Lower lobe of right lung (tissue), 2 donors: Measurements from ENCODE around the gene NAT16. TPM values are rescaled to one million over a fixed set of nuclear protein-coding genes. Genes with fewer than 3 reads are reported as not detected.

Experiments used
- ATAC-seq, 2 donors: fragments of 200-7000 bp; cut with Tn5 transposase; one replicate each; pipeline ENCODE4 v1.9.1; 2020 to 2022; ENCODE audit warnings: mild to moderate bottlenecking in 2 of 2, moderate library complexity in 2 of 2
- DNase-seq: peaks from one replicate; pipeline ENCODE4 v3.0.0-alpha.2; 2020
- H3K27ac ChIP-seq: fragments of 200-600 bp; one replicate; pipeline ENCODE4 v1.8.0; 2022
- H3K27me3 ChIP-seq: fragments of 200-600 bp; one replicate; pipeline ENCODE4 v1.8.0; 2022; ENCODE audit warnings: low read depth
- H3K36me3 ChIP-seq: fragments of 200-600 bp; one replicate; pipeline ENCODE4 v1.8.0; 2022; ENCODE audit warnings: mild to moderate bottlenecking
- H3K4me1 ChIP-seq: fragments of 200-600 bp; one replicate; pipeline ENCODE4 v1.8.0; 2022
- H3K4me3 ChIP-seq: fragments of 200-600 bp; one replicate; pipeline ENCODE4 v1.8.0; 2022; ENCODE audit warnings: mild to moderate bottlenecking
- H3K9me3 ChIP-seq: fragments of 200-600 bp; one replicate; pipeline ENCODE4 v1.8.0; 2022
- intact Hi-C: fragments of 100-400 bp; cut with DNase I; formaldehyde crosslinking; loops from one replicate; pipeline ENCODE4 v1.11.0; 2022
- total RNA-seq: library from RNA; stranded (reverse); fragmentation: NEBNext Ultra II Directional; extraction: Animal tissue kit (Norgen Biotek cat#: 25700); gene quantifications from one replicate; pipeline ENCODE4 v1.2.1, GENCODE V29; 2021
- TF ChIP-seq, protein P1 (sequence below): fragments of 200-600 bp; IDR thresholded peaks from one replicate; pipeline ENCODE4 v1.8.0; 2022; ENCODE audit warnings: antibody characterized with exemption, mild to moderate bottlenecking
- donor health status: DM: no; HTN: yes; CAD: no; lungs with severe emphysema.

The NAT16 gene
- total RNA-seq, 1 donor from 2014 or later: not detected

DNA sequence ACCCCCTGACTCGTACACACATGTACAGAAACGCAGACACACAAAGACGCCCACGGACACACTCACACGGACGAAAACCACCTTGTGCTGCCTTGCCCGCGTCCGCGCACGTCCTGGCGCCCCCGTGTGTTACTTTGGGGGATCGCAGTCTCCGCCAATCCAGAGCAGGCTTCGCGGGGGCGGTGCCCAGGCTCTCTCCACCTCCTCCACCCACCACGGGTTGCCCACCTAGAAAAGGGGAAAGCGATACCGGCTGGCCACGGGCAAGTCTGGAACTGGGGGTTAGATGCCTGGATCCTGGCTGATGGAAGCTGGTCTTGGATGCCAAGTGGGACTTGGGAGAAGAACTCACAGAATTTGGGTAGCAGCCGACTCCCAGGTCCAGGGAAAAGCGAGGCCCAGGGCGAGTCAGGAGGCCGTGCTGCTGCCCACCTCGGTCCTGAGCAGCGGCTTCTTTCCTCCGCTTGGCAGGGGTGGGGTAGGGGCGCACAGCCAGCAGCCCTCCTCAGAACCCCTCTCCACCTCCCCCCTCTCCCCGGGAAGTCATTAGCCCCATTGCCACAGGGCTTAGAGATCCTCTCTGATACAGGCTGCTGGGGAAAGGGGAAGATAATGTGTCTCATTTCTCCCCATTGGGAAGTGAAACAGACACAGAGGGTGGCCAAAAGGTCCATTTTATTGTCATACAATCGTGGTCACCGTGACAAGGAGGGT lies 10.1 kb downstream of the NAT16 start:
- peaks cover 44% of the 10 kb centered on the region for H3K4me1 ChIP-seq
- ATAC-seq: peak; percentile 63 to 77
- TF ChIP-seq, protein P1, sequence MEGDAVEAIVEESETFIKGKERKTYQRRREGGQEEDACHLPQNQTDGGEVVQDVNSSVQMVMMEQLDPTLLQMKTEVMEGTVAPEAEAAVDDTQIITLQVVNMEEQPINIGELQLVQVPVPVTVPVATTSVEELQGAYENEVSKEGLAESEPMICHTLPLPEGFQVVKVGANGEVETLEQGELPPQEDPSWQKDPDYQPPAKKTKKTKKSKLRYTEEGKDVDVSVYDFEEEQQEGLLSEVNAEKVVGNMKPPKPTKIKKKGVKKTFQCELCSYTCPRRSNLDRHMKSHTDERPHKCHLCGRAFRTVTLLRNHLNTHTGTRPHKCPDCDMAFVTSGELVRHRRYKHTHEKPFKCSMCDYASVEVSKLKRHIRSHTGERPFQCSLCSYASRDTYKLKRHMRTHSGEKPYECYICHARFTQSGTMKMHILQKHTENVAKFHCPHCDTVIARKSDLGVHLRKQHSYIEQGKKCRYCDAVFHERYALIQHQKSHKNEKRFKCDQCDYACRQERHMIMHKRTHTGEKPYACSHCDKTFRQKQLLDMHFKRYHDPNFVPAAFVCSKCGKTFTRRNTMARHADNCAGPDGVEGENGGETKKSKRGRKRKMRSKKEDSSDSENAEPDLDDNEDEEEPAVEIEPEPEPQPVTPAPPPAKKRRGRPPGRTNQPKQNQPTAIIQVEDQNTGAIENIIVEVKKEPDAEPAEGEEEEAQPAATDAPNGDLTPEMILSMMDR: peak; percentile 89
- intact Hi-C loops: no loop called here
- no peak overlapping the region for H3K4me3 ChIP-seq
- DNase-seq: peak; percentile 82
- H3K9me3 ChIP-seq: no peaks in the 10 kb centered on the region
- H3K36me3 ChIP-seq: no peaks in the 10 kb centered on the region
- H3K27ac ChIP-seq: no peak overlapping the region
- H3K27me3 ChIP-seq: peaks cover 98% of the 10 kb centered on the region

DNA sequence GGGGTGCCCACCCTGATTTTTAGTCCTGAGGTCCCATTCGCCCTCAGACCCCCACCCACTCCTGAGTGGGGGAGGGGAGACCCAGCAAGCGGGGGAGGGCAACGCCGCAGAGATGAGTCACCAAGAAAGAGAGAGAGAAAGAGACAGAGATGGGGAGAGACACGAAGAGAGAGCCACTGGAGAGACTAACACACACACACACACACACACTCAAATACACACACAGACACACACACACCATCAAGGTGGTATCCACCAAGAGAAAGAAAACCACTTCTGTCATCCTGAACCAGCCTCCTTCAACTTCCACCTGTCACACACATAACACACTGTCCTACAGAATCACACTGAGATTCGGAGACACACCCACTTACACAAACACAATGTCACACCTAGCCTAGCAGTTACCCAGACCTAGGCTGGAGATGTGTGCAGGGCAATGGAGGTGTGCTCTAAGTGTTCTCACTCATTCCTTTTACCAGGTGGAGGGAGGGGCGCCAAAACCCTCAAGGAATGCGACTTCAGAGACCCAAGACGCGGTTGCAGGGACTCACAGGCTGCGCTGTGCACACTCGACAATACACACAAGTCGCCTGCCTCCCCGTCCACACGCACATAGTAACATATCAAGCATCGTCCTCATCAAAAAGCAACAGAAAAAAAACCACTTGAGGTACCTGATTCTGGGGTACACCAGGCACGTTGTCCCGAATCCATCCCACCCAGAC lies 10.8 kb downstream of the NAT16 start:
- ATAC-seq: no peak
- TF ChIP-seq, protein P1: no peak
- no peak overlapping the region for H3K4me3 ChIP-seq
- intact Hi-C loops: no loop called here
- H3K27me3 ChIP-seq: peaks cover 98% of the 10 kb centered on the region
- no peaks in the 10 kb centered on the region for H3K9me3 ChIP-seq
- peaks cover 51% of the 10 kb centered on the region for H3K4me1 ChIP-seq
- H3K36me3 ChIP-seq: no peaks in the 10 kb centered on the region
- no peak for DNase-seq
- no peak overlapping the region for H3K27ac ChIP-seq

DNA sequence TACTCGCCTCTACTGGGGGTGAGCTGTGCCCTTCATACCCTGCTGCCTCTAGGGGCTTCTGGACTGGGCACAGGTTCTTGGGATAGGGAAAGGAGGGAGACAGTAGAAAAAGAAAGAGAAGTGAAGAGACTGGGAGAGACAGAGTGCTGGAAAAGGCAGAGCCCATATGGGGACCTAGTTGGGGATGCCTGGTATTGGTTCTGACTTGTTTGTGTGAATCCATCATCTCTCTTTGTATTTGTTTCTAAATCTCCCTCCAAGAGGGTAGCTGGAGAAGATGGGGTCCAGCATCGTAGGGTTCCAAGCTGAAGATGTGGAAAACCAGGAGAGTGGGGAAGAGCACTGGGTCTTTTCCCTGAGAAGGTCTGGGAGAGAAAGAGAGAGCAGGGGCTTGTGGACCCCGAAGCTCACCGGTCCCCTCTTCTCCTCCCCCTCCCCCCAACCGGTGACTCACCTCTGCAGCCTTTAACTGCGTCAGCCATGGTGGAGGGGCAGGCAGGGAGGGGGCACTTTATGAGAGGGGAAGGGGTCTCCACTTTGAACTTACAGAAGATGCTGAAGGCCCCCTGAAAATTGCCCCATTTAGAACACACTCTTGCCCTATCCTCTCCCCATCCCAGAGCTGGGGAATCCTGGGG lies 11.6 kb downstream of the NAT16 start:
- Histone ChIP-seq H3K27ac (no peak overlapping the region), H3K4me3 (no peak overlapping the region), H3K4me1 (peaks cover 55% of the 10 kb centered on the region), H3K27me3 (peaks cover 98% of the 10 kb centered on the region), H3K9me3 (no peaks in the 10 kb centered on the region), H3K36me3 (no peaks in the 10 kb centered on the region)
- DNase-seq (no peak), ATAC-seq (no peak)
- intact Hi-C loops: no loop called here
- TF ChIP-seq, protein P1: no peak

DNA sequence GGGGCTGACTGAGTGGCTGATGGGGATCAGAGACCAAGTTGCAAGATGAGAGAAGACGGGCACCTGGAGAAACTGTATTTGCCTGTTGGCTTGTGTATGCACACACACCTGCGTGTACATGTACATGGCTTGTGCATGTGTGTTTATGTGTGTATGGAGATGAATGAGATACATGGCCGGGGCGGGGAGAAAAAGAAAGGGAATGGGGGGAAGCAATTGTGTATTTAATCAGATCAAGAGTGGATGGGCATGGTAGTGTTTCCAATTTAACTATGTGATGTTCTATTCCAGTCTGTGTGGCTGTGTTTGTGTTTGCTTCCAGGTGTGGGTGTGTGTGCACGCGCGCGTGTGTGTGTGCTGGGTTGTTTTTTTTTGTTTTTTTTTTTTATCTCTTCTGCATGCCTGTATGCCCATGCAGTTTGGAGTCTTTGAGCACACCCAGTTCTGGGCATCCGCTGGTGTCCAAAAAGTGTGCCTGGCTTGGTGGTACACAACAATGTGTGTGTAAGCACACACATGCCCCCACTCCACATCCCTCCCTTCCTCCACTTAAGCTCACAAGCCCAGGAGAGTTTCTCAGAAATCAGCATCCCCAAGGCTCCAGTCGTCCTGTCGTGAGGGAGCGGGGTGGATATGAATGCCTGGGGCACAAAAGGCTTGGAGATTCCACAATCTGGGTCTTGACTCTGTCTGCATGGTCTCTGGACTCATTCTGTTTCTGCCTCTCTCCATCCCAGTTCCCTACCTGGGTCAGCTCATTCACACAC lies 12.3 kb downstream of the NAT16 start:
- peaks cover 55% of the 10 kb centered on the region for H3K4me1 ChIP-seq
- H3K9me3 ChIP-seq: no peaks in the 10 kb centered on the region
- H3K36me3 ChIP-seq: no peaks in the 10 kb centered on the region
- no peak overlapping the region for H3K27ac ChIP-seq
- TF ChIP-seq, protein P1: no peak
- no peak for DNase-seq
- ATAC-seq: no peak
- intact Hi-C loops: no loop called here
- H3K4me3 ChIP-seq: no peak overlapping the region
- H3K27me3 ChIP-seq: peaks cover 96% of the 10 kb centered on the region
